Common myeloid progenitor, CD34-positive (primary cell): Measurements from ENCODE around the gene SMARCAL1.

ENCODE experiments used
- CTCF ChIA-PET: fragments of 350-600 bp; sonication (Branson Sonifier 250); formaldehyde crosslinking; loops from one replicate; lab custom pipeline; 2021; ENCODE audit warnings: antibody characterized with exemption; lab: Charles Lee
- POLR2A ChIA-PET: fragments of 350-600 bp; sonication (Branson Sonifier 250); formaldehyde crosslinking; loops from one replicate; lab custom pipeline; 2021; ENCODE audit warnings: antibody characterized with exemption; lab: Charles Lee
- DNase-seq, 3 donors: peaks; one replicate each; pipeline versions ENCODE4 v3.0.0 to v3.0.0-alpha.2; 2013
- H3K27ac ChIP-seq, 2 experiments: 1 replicate in 1 of 2; 2 replicates in 1 of 2; pipeline ENCODE4 v1.7.0; 2013; ENCODE audit warnings: inconsistent platforms in 2 of 2, low read length in 2 of 2, mild to moderate bottlenecking in 2 of 2, low read depth in 1 of 2, moderate library complexity in 1 of 2; ENCODE audit not compliant: severe bottlenecking in 2 of 2, insufficient read depth in 1 of 2, poor library complexity in 1 of 2
- H3K27me3 ChIP-seq, 5 experiments: replicated peaks in 2 of 5; 1 replicate in 3 of 5; 2 replicates in 2 of 5; pipeline versions ENCODE4 v1.6.1 to v1.7.0; 2013; ENCODE audit warnings: low read length in 4 of 5, mild to moderate bottlenecking in 2 of 5, moderate library complexity in 2 of 5, inconsistent platforms in 1 of 5; ENCODE audit not compliant: insufficient read depth in 5 of 5, control insufficient read depth in 4 of 5
- H3K36me3 ChIP-seq, 4 experiments: 1 replicate in 2 of 4; 2 replicates in 2 of 4; pipeline versions ENCODE4 v1.6.1 to v1.7.0; 2013; ENCODE audit warnings: low read length in 3 of 4, control low read depth in 1 of 4, mild to moderate bottlenecking in 1 of 4; ENCODE audit not compliant: control insufficient read depth in 4 of 4, insufficient read depth in 4 of 4
- H3K4me1 ChIP-seq, 4 experiments: 1 replicate in 3 of 4; 2 replicates in 1 of 4; pipeline versions ENCODE4 v1.6.1 to v1.7.1; 2013; ENCODE audit warnings: low read length in 3 of 4, mild to moderate bottlenecking in 3 of 4, control low read depth in 1 of 4, inconsistent platforms in 1 of 4, moderate library complexity in 1 of 4; ENCODE audit not compliant: control insufficient read depth in 4 of 4, insufficient read depth in 4 of 4; ENCODE audit errors: control extremely low read depth in 1 of 4
- H3K4me3 ChIP-seq, 7 experiments: 1 replicate in 4 of 7; 2 replicates in 3 of 7; pipeline versions ENCODE4 v1.5.1 to v1.7.0; 2013; ENCODE audit warnings: mild to moderate bottlenecking in 7 of 7, low read length in 6 of 7, moderate library complexity in 6 of 7, inconsistent platforms in 2 of 7, low read depth in 2 of 7, control low read depth in 1 of 7; ENCODE audit not compliant: insufficient read depth in 4 of 7, control insufficient read depth in 1 of 7; ENCODE audit errors: extremely low read depth in 1 of 7
- H3K9me3 ChIP-seq, 5 experiments: 1 replicate in 4 of 5; 2 replicates in 1 of 5; pipeline versions ENCODE4 v1.6.1 to v1.7.1; 2013; ENCODE audit warnings: low read length in 4 of 5, mild to moderate bottlenecking in 2 of 5, inconsistent platforms in 1 of 5, low read depth in 1 of 5, moderate library complexity in 1 of 5; ENCODE audit not compliant: control insufficient read depth in 4 of 5, insufficient read depth in 2 of 5; ENCODE audit errors: control extremely low read depth in 1 of 5
- WGBS: methylation state at CpG from one replicate; pipeline ENCODE4 v1.1.5; 2013; ENCODE audit not compliant: insufficient coverage; 5-methylcytosine and 5-hydroxymethylcytosine counted together

Gene SMARCAL1

DNA sequence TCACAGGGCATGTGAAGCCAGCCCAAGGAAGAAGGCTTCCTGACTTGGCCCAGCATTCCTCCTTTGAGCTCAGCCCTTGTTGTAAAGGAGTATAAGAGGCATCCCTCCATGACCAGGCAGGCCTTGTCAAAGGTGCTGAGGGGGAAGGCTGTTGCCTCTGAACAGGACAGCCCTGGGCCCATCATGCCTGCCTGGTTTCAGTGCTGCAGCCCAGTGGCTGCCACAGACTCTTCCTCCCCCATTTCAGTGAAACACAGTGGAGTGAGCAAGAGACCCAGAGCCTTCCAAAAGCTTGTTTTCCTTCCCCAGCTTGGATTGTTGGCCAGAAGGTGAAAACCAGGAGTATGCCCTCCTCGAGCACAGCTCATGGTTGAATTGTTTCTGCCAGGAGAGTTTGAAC lies 66.5 kb downstream of the SMARCAL1 start:
- Histone ChIP-seq H3K4me1 (peaks cover 0 to 47% (median 28%) of the 10 kb centered on the region in 4 experiments), H3K27ac (no peak overlapping the region), H3K9me3 (no peaks in the 10 kb centered on the region), H3K36me3 (peaks cover 14 to 48% (median 37%) of the 10 kb centered on the region in 4 experiments), H3K27me3 (no peaks in the 10 kb centered on the region), H3K4me3 (no peak overlapping the region)
- POLR2A ChIA-PET: no interaction called here
- no peak for DNase-seq
- WGBS: 100% methylated on average over 1 of the region's 1 CpG
- CTCF ChIA-PET: interaction anchor here (3.0 kb wide), 1 partner anchor 8 kb away, joined by 11 read pairs; no protein-coding TSS in a partner anchor

DNA sequence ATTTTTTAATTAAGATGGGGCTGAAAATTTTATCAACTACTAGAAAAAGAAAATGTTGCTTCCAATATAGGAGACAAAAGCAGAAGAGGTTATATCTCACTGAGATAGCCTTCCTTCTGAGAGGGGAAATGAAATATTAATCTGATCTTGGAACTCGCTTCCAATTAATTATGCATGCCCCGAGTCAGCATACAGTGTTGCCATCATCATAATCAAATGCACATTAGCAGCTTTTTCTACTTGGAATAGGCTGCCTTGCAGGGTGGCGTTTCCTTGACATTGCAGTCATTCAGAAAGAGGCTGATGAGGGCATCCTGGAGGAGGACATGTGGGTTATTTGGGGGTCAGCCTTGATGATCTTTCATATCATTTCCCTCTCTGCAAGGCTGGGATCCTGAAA lies 67.9 kb downstream of the SMARCAL1 start:
- Histone ChIP-seq H3K4me1 (peaks cover 0 to 42% (median 21%) of the 10 kb centered on the region in 4 experiments), H3K36me3 (peaks cover 14 to 48% (median 37%) of the 10 kb centered on the region in 4 experiments), H3K27ac (no peak overlapping the region), H3K4me3 (no peak overlapping the region), H3K9me3 (no peaks in the 10 kb centered on the region), H3K27me3 (no peaks in the 10 kb centered on the region)
- no CpG with 5 or more reads among the region's 3 CpGs for WGBS
- ChIA-PET POLR2A (no interaction called here), CTCF (no interaction called here)
- peak in 1 of 3 donors; percentile 35 for DNase-seq

DNA sequence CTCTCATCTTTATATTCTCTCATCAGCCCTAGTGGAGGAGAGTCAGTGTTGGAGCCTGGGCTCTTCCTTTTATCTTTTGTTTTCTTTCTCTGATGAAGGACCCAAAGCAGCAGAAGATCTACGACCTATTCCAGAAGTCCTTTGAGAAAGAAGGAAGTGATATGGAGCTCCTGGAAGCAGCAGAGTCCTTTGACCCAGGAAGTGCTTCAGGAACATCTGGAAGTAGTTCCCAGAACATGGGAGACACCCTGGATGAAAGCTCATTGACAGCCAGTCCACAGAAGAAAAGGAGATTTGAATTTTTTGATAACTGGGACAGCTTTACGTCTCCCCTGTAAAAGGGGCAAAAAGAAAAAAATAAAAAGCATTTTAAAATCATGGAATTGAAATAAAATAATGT lies 70.4 kb downstream of the SMARCAL1 start:
- Histone ChIP-seq H3K27ac (no peak overlapping the region), H3K9me3 (no peaks in the 10 kb centered on the region), H3K4me1 (peaks cover 0 to 39% (median 21%) of the 10 kb centered on the region in 4 experiments), H3K27me3 (no peaks in the 10 kb centered on the region), H3K36me3 (peaks cover 10 to 41% (median 28%) of the 10 kb centered on the region in 4 experiments), H3K4me3 (no peak overlapping the region)
- ChIA-PET POLR2A (no interaction called here), CTCF (interaction anchor here (1.1 to 1.3 kb wide), 3 partner anchors 14 to 16 kb away, joined by 3 to 8 read pairs (median 4); partner anchors contain the start of gene RPL37A)
- WGBS: 100% methylated on average over 1 of the region's 2 CpGs
- DNase-seq: no peak

DNA sequence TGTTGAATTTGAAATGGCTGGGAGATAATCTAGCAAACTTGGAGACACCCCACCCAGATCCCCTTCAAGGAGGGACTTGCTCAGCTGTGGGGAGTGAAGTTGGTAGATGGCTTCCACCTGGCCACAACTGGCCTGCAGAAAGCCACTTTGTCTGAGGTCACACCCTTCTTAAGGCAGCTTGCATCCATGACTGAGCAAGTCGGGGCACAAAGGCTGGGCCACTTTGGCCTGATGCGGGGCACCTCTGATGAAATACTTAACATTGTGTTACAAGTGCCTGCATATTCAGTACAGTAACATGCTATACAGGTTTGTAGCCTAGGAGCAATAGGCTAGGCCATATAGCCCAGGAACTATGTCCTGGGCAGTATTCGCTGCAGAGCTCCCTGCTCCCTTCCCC lies 73.0 kb downstream of the SMARCAL1 start:
- no peaks in the 10 kb centered on the region for H3K9me3 ChIP-seq
- peaks cover 0 to 38% (median 22%) of the 10 kb centered on the region in 4 experiments for H3K4me1 ChIP-seq
- H3K4me3 ChIP-seq: no peak overlapping the region
- 100% methylated on average over 3 of the region's 3 CpGs for WGBS
- no peaks in the 10 kb centered on the region for H3K27me3 ChIP-seq
- ChIA-PET POLR2A (interaction anchor here (0.6 kb wide), 1 partner anchor 1734 kb away, joined by 3 read pairs; no protein-coding TSS in a partner anchor), CTCF (interaction anchor here (1.6 to 3.3 kb wide), 2 partner anchors 12 to 62 kb away, joined by 5 to 16 read pairs; no protein-coding TSS in a partner anchor)
- no peak overlapping the region for H3K27ac ChIP-seq
- DNase-seq: no peak
- H3K36me3 ChIP-seq: peaks cover 5 to 24% (median 15%) of the 10 kb centered on the region in 4 experiments

DNA sequence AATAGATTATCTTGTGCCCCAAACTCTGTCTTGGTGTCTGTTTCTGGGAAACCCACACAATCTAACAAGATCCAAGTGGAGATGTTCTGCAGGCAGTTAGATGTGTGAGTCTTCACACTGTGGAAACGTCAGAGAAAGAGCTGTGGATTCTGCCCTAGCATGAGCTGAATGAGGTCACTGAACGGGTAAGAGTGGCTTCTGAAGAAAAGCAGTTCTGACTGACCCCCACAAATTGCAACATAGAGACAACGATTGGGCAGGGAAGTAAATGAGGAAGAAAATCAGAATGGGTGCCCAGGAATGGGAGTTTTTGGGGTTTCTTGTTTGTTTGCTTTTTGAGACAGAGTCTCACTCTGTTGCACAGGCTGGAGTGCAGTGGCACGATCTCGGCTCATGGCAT lies 73.5 kb downstream of the SMARCAL1 start:
- Histone ChIP-seq H3K27me3 (no peaks in the 10 kb centered on the region), H3K4me3 (no peak overlapping the region), H3K9me3 (no peaks in the 10 kb centered on the region), H3K4me1 (peaks cover 0 to 41% (median 23%) of the 10 kb centered on the region in 4 experiments), H3K27ac (no peak overlapping the region), H3K36me3 (peaks cover 5 to 19% (median 12%) of the 10 kb centered on the region in 4 experiments)
- POLR2A ChIA-PET: no interaction called here
- no peak for DNase-seq
- CTCF ChIA-PET: interaction anchor here (1.6 to 3.3 kb wide), 3 partner anchors 8 to 62 kb away, joined by 5 to 16 read pairs (median 11); no protein-coding TSS in a partner anchor
- WGBS: 91% methylated on average over 4 of the region's 5 CpGs

DNA sequence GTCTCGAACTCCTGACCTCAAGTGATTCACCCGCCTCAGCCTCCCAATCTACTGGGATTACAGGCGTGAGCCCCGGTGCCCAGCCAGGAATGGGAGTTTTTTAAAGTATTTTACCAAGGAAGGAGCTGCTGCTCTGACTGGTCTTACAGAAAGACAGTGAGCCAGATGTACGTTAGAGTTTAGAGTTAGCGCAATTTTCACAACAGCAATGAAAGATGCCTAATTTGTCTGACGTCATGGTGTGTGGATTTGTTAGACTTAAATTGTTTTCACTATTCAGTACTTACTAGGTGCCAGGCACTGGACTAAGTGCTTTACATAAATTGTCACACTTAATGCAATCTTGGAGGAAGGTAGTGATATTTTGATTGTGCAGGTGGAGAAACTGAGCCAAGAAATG lies 74.0 kb downstream of the SMARCAL1 start:
- no peaks in the 10 kb centered on the region for H3K9me3 ChIP-seq
- ChIA-PET POLR2A (no interaction called here), CTCF (interaction anchor here (1.0 to 3.3 kb wide), 4 partner anchors 9 to 63 kb away, joined by 3 to 16 read pairs (median 8); no protein-coding TSS in a partner anchor)
- H3K27ac ChIP-seq: no peak overlapping the region
- WGBS: 97% methylated on average over 5 of the region's 7 CpGs
- no peak for DNase-seq
- H3K4me3 ChIP-seq: no peak overlapping the region
- no peaks in the 10 kb centered on the region for H3K27me3 ChIP-seq
- peaks cover 5 to 17% (median 11%) of the 10 kb centered on the region in 4 experiments for H3K36me3 ChIP-seq
- H3K4me1 ChIP-seq: peaks cover 0 to 43% (median 23%) of the 10 kb centered on the region in 4 experiments

DNA sequence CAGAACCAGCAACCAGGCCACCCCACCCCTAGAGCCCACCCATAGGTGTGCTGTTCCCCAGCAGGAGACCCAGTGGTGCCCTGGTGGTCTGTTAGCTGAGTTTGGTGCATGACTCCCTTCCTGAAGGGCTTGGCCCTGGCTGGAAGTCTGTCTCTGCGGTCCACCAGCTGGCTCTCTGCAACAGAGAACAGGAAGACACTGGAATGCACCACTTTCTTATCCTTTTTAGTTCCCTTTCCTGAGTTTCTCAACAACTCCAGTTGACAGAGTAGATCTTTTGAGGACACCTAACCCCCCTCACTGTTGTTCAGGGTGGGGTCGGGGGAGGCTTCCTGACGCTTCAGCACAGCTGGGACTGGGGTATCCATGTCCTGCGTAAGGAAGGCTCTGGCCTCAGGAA lies 74.4 kb downstream of the SMARCAL1 start:
- ChIA-PET POLR2A (interaction anchor here (0.6 kb wide), 1 partner anchor 154 kb away, joined by 3 read pairs; no protein-coding TSS in a partner anchor), CTCF (interaction anchor here (1.0 to 3.3 kb wide), 3 partner anchors 9 to 29 kb away, joined by 3 to 16 read pairs (median 11); no protein-coding TSS in a partner anchor)
- peak in 2 of 3 donors; percentile 61 to 66 for DNase-seq
- H3K4me1 ChIP-seq: peaks cover 0 to 45% (median 23%) of the 10 kb centered on the region in 4 experiments
- peaks cover 5 to 15% (median 11%) of the 10 kb centered on the region in 4 experiments for H3K36me3 ChIP-seq
- no peaks in the 10 kb centered on the region for H3K9me3 ChIP-seq
- no peaks in the 10 kb centered on the region for H3K27me3 ChIP-seq
- no peak overlapping the region for H3K27ac ChIP-seq
- H3K4me3 ChIP-seq: peak overlapping the region in 1 of 7 experiments; percentile 32
- 18% methylated on average over 4 of the region's 4 CpGs for WGBS
